Hair follicular keratinocyte (primary cell): ENCODE results near the gene TOR1AIP1. TPM values are rescaled to one million over a fixed set of nuclear protein-coding genes. Genes with fewer than 3 reads are reported as not detected.

Source experiments
- total RNA-seq: library from RNA; depleted of rRNA; stranded (reverse); fragments of >200 nt; gene quantifications from 2 replicates; pipeline ENCODE4 v1.2.3, GENCODE V29; 2015

The TOR1AIP1 gene
- total RNA-seq = 33.2 and 43.0 TPM in 2 replicates

GRCh38 chr1:179882253-179883039 is at the start of gene TOR1AIP1:
TSS of gene TOR1AIP1 (plus strand) at chr1:179882285. CDS start at chr1:179882503, 218 bp downstream.

GRCh38 chr1:179877586-179878265 is 4.4 kb upstream of the TOR1AIP1 start, which contains the start of gene TOR1AIP2:
TSS of gene TOR1AIP2 (minus strand) at chr1:179877803. CDS start at chr1:179852665, 25,138 bp downstream.

GRCh38 chr1:179954493-179955286 is 72.6 kb downstream of the TOR1AIP1 start, which contains the start of gene CEP350:
TSS of gene CEP350 (plus strand) at chr1:179954810. CDS start at chr1:179986182, 31,372 bp downstream.

Other genes with a start within 250 kb of the TOR1AIP1 start
- not detected in 2 replicates for gene FAM163A, start 139.0 kb upstream of the TOR1AIP1 start, total RNA-seq
- gene TOR1AIP2, start 4.5 kb upstream of the TOR1AIP1 start, total RNA-seq = 42.2 and 45.9 TPM in 2 replicates
- gene CEP350, start 72.5 kb downstream of the TOR1AIP1 start, total RNA-seq = 19.0 and 20.2 TPM in 2 replicates